Ishikawa (cell line): Measurements from ENCODE around the gene ROBO1.

Source experiments
- CEBPB ChIP-seq: IDR thresholded peaks from 2 replicates; pipeline ENCODE4 v1.6.1; 2012
- CREB1 ChIP-seq: IDR thresholded peaks from 2 replicates; pipeline ENCODE4 v1.6.1; 2012; ENCODE audit warnings: low read depth
- EGR1 ChIP-seq: IDR thresholded peaks from 2 replicates; pipeline ENCODE4 v1.6.1; 2012
- EP300 ChIP-seq: IDR thresholded peaks from 2 replicates; pipeline ENCODE4 v1.6.1; 2012; ENCODE audit warnings: borderline replicate concordance
- FOXM1 ChIP-seq: IDR thresholded peaks from 2 replicates; pipeline ENCODE4 v1.6.1; 2012; ENCODE audit warnings: low read depth, borderline replicate concordance
- MAX ChIP-seq: IDR thresholded peaks from 2 replicates; pipeline ENCODE4 v1.6.1; 2012
- NFIC ChIP-seq: IDR thresholded peaks from 2 replicates; pipeline ENCODE4 v1.6.1; 2012
- RAD21 ChIP-seq: IDR thresholded peaks from 2 replicates; pipeline ENCODE4 v1.6.1; 2012; ENCODE audit warnings: low read depth
- REST ChIP-seq: IDR thresholded peaks from 2 replicates; pipeline ENCODE4 v1.6.1; 2012; ENCODE audit warnings: low read depth, mild to moderate bottlenecking
- TAF1 ChIP-seq: IDR thresholded peaks from 2 replicates; pipeline ENCODE4 v1.6.1; 2012; ENCODE audit warnings: low read depth, mild to moderate bottlenecking
- TCF12 ChIP-seq: IDR thresholded peaks from 2 replicates; pipeline ENCODE4 v1.6.1; 2012; ENCODE audit warnings: low read depth
- TEAD4 ChIP-seq: IDR thresholded peaks from 2 replicates; pipeline ENCODE4 v1.6.1; 2012
- USF1 ChIP-seq: IDR thresholded peaks from 2 replicates; pipeline ENCODE4 v1.6.1; 2012
- YY1 ChIP-seq: IDR thresholded peaks from 2 replicates; pipeline ENCODE4 v1.6.1; 2012; ENCODE audit warnings: low read depth
- ZBTB7A ChIP-seq: IDR thresholded peaks from 2 replicates; pipeline ENCODE4 v1.6.1; 2012; ENCODE audit warnings: low read depth

The ROBO1 gene

GRCh38 chr3:78839693-78840092 is 928.1 kb downstream of the ROBO1 start:
- TF ChIP-seq ZBTB7A (no peak), EGR1 (no peak), REST (no peak), NFIC (no peak), TCF12 (no peak), CREB1 (no peak), MAX (no peak)

GRCh38 chr3:78838362-78838761 is 929.4 kb downstream of the ROBO1 start:
- TF ChIP-seq TCF12 (no peak), REST (no peak), EGR1 (no peak), TAF1 (no peak), FOXM1 (no peak), CREB1 (no peak), EP300 (no peak), TEAD4 (no peak), ZBTB7A (no peak), MAX (no peak), CEBPB (no peak), NFIC (no peak), RAD21 (no peak), USF1 (no peak), YY1 (no peak)

GRCh38 chr3:78834910-78835309 is 932.9 kb downstream of the ROBO1 start:
- no peak for TF ChIP-seq CREB1

- TF ChIP-seq REST (no peak), NFIC (no peak), ZBTB7A (no peak), TEAD4 (no peak), CEBPB (no peak)
These were observed 935.0 kb downstream of the ROBO1 start for GRCh38 chr3:78832785-78833204.

- TF ChIP-seq FOXM1 (no peak), CREB1 (no peak), CEBPB (no peak), EP300 (no peak), TAF1 (no peak), ZBTB7A (no peak), RAD21 (no peak), YY1 (no peak), MAX (no peak), NFIC (no peak)
These were observed 936.3 kb downstream of the ROBO1 start for GRCh38 chr3:78831446-78831972.

GRCh38 chr3:78830470-78830869 is 937.3 kb downstream of the ROBO1 start:
- TF ChIP-seq FOXM1 (no peak), TCF12 (no peak), USF1 (no peak), CEBPB (no peak), MAX (no peak), REST (no peak), TEAD4 (no peak), CREB1 (no peak), RAD21 (no peak), TAF1 (no peak), NFIC (no peak), EP300 (no peak), ZBTB7A (no peak)
